Measurements from ENCODE around the gene CSNK1G3. TPM values are rescaled to one million over a fixed set of nuclear protein-coding genes. Genes with fewer than 3 reads are reported as not detected.
A peak's percentile ranks its signal among the peaks of the same experiment; 100 is the strongest.
"Not testable (repeated sequence)": the region's sequence is repeated elsewhere in the genome, so short reads cannot be mapped to it uniquely, and the experiment has no call there.

Gene CSNK1G3
- total RNA-seq, 4 donors from 2014 or later, result 31.2 to 53.7 (median 53.1) TPM

DNA sequence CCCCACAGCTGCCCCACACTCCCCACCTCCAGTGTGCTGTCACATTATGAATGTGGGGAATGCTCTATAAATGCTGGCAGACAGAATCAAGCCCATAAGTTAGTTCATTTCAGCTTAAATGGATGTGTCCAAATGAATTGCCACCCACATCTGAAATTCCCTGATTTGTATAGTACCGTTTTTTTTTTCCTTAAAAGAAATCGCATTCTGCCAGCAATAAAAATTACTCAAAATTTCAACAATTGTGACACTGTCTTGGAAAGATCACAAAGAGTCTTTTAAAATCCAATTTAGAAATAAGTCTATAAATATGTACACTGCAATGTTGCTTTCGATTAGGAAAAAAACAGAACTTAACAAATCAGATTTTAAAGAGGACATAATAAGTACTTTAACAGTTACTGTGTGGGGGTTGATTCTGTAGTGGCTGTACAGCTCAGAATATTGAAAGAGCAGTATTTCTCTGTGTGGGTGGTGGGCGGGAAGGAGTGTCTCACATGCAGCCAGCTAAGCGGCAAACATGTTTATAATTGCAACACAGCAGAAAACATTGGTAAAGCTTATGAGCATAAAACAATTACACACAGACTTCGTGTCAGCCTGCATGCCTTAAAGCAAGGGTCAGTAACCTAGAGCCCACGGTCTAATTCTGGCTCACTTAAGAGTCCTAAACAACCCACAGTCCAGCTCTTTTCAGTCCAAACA, 24.9 kb upstream of the CSNK1G3 start:
- intact Hi-C loops (cut with DNase I), result no loop called here

DNA sequence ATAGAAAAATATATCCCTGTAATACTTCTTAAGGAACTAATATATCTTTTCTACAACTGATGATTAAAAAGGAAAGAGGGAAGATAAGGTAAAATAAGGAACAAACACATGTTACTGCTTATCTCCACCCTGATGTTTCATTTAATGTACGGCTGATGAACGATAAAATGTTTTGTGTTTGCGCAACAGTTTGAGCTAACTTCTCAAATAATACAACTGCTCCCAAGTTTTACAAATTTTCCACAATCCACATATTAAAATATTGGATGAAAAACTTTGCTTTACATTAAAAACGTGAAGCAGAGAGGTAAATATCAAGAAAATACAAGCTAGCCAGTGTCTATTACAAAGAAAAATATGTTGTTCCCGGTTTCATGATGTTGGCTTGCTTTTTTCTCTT, 21.0 kb upstream of the CSNK1G3 start:
- H3K4me1 ChIP-seq, result no peaks in the 10 kb centered on the region
- no peak for TF ChIP-seq CTCF (IDR thresholded peaks at IDR 0.05)
- no peak for TF ChIP-seq POLR2A (IDR thresholded peaks at IDR 0.05; ENCODE audit: low read depth)
- TF ChIP-seq EP300 (IDR thresholded peaks at IDR 0.05), result no peak
- no peak for TF ChIP-seq POLR2AphosphoS5 (IDR thresholded peaks at IDR 0.05)
- 93% methylated on average over 5 of the region's 5 CpGs for WGBS
- no peaks in the 10 kb centered on the region for H3K9me3 ChIP-seq
- no peaks in the 10 kb centered on the region for H3K36me3 ChIP-seq
- no peaks in the 10 kb centered on the region for H3K27me3 ChIP-seq
- DNase-seq (ENCODE audit: extremely low spot score), result no peak
- intact Hi-C loops (cut with DNase I), result no loop called here
- no peak overlapping the region for H3K27ac ChIP-seq (replicated peaks in 1 of 4)
- no peak overlapping the region for H3K4me3 ChIP-seq

More for the DNA sequence above, 24.9 kb upstream of the CSNK1G3 start:
- TF ChIP-seq POLR2A (IDR thresholded peaks at IDR 0.05; ENCODE audit: low read depth) (no peak), POLR2AphosphoS5 (IDR thresholded peaks at IDR 0.05) (no peak), CTCF (IDR thresholded peaks at IDR 0.05) (no peak), EP300 (IDR thresholded peaks at IDR 0.05) (no peak)
- Histone ChIP-seq H3K27ac (replicated peaks in 1 of 4) (no peak overlapping the region), H3K36me3 (no peaks in the 10 kb centered on the region), H3K9me3 (no peaks in the 10 kb centered on the region), H3K4me1 (peaks cover 0 to 11% (median 0%) of the 10 kb centered on the region in 4 donors), H3K4me3 (peak overlapping the region in 1 of 4 donors; percentile 20), H3K27me3 (no peaks in the 10 kb centered on the region)
- DNase-seq (ENCODE audit: extremely low spot score), result no peak
- WGBS, result 55% methylated on average over 7 of the region's 7 CpGs

DNA sequence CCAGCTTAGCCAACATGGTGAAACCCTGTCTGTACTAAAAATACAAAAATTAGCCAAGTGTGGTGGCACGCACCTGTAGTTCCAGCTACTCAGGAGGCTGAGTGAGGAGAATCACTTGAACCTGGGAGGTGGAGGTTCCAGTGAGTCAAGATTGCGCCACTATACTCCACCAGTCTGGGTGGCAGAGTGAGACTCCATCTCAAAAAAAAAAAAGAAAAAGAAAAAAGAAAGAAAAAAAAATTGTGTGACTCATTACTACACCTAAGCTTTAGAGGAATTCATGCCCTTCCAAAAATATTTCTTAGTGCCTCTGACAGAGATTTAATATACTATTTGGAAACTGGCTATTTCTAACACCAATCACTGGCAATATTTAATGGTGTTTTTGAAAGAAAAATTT, 16.8 kb upstream of the CSNK1G3 start:
- H3K9me3 ChIP-seq; DNase-seq (ENCODE audit: extremely low spot score); H3K4me1 ChIP-seq; H3K27ac ChIP-seq (replicated peaks in 1 of 4); H3K36me3 ChIP-seq; H3K4me3 ChIP-seq; intact Hi-C loops (cut with DNase I); H3K27me3 ChIP-seq: not testable (repeated sequence)
- WGBS, result 90% methylated on average over 2 of the region's 2 CpGs

DNA sequence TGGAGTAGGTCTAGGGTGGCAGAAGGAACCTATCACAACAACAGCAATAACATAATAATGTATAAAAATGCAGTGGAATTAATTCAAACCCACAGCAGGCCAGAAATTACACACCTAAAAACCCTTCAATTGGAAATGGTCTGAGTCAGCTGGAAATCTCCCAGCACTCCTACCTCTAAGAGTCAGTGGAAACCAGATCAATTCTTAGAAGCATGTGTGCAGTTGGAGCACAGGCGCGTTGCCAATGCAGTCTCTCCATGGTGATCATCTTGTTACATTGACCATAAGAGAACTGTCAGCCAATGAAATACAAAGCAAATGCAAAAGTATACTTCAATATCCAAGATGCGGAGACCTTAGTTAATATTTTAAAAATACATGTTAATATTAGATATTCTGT, 15.1 kb upstream of the CSNK1G3 start:
- Histone ChIP-seq H3K36me3 (no peaks in the 10 kb centered on the region), H3K4me1 (no peaks in the 10 kb centered on the region), H3K9me3 (no peaks in the 10 kb centered on the region), H3K27ac (replicated peaks in 1 of 4) (no peak overlapping the region), H3K27me3 (no peaks in the 10 kb centered on the region), H3K4me3 (no peak overlapping the region)
- TF ChIP-seq POLR2A (IDR thresholded peaks at IDR 0.05; ENCODE audit: low read depth), result no peak
- no peak for TF ChIP-seq CTCF (IDR thresholded peaks at IDR 0.05)
- no peak for TF ChIP-seq POLR2AphosphoS5 (IDR thresholded peaks at IDR 0.05)
- TF ChIP-seq EP300 (IDR thresholded peaks at IDR 0.05), result no peak
- intact Hi-C loops (cut with DNase I), result no loop called here
- DNase-seq (ENCODE audit: extremely low spot score), result no peak
- 79% methylated on average over 3 of the region's 3 CpGs for WGBS

DNA sequence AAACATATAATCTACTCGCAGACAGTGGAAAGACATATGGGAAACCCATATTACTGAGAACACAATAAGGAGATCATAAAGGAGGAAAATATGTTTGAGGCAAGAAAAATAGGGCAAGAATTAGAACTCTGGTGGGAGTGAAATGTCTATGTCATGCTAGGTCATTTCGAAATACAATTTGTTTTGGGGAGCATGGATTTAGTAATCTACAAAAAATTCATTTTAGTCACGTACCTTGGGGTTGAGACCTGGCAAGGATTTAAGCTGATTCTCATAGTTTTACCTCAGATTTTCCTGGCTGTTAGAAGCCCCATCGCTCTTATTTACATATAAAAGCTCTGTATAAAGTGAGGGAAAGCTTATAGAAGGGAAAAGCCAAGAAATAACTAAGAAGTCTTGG, 11.5 kb upstream of the CSNK1G3 start:
- 92% methylated on average over 4 of the region's 4 CpGs for WGBS
- Histone ChIP-seq H3K9me3 (no peaks in the 10 kb centered on the region), H3K4me3 (no peak overlapping the region), H3K4me1 (no peaks in the 10 kb centered on the region), H3K27me3 (no peaks in the 10 kb centered on the region), H3K27ac (replicated peaks in 1 of 4) (no peak overlapping the region), H3K36me3 (no peaks in the 10 kb centered on the region)
- intact Hi-C loops (cut with DNase I), result no loop called here
- no peak for DNase-seq (ENCODE audit: extremely low spot score)
- TF ChIP-seq POLR2A (IDR thresholded peaks at IDR 0.05; ENCODE audit: low read depth), result no peak
- no peak for TF ChIP-seq EP300 (IDR thresholded peaks at IDR 0.05)
- no peak for TF ChIP-seq POLR2AphosphoS5 (IDR thresholded peaks at IDR 0.05)
- no peak for TF ChIP-seq CTCF (IDR thresholded peaks at IDR 0.05)

Data from esophagus muscularis mucosa (tissue), 4 donors.